ENCODE results near the gene ANKHD1. TPM values are rescaled to one million over a fixed set of nuclear protein-coding genes. Genes with fewer than 3 reads are reported as not detected.

The ANKHD1 gene
- total and polyA plus RNA-seq, 2 donors (not counting 1 experiment from before 2014, with no cell fraction given), result 45.4 to 74.5 TPM

DNA sequence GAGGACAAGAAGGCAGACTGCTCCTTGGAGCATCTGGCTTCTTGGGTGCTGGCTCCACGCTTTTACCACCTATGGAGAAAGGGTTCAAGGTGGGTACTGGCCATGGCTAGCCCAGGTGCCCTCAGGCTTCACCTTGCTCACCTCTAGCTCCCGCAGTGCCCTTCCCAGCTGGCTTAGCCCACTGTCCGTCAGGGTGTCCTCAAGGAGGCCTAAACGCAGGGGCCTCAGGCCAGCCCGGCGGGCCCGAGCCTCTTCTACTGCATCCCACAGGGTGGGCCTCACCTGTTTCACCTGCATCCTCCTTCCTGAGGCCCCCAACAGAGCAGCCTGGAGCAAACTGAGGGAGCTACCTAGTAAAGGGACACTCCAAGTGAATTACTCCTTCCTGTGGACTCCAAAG is 172.1 kb downstream of the ANKHD1 start:
- no peaks in the 10 kb centered on the region for H3K27me3 ChIP-seq (ENCODE audit: control insufficient read depth, insufficient read depth, low read length)
- no peaks in the 10 kb centered on the region for H3K79me2 ChIP-seq (ENCODE audit: control insufficient read depth, insufficient read depth, low read length)
- H3K4me3 ChIP-seq (replicated peaks in 1 of 4; ENCODE audit: control extremely low read depth in 1 of 4, insufficient read depth in 1 of 4, low read depth in 3 of 4, low read length in 4 of 4), result no peak overlapping the region
- TF ChIP-seq, protein P1, sequence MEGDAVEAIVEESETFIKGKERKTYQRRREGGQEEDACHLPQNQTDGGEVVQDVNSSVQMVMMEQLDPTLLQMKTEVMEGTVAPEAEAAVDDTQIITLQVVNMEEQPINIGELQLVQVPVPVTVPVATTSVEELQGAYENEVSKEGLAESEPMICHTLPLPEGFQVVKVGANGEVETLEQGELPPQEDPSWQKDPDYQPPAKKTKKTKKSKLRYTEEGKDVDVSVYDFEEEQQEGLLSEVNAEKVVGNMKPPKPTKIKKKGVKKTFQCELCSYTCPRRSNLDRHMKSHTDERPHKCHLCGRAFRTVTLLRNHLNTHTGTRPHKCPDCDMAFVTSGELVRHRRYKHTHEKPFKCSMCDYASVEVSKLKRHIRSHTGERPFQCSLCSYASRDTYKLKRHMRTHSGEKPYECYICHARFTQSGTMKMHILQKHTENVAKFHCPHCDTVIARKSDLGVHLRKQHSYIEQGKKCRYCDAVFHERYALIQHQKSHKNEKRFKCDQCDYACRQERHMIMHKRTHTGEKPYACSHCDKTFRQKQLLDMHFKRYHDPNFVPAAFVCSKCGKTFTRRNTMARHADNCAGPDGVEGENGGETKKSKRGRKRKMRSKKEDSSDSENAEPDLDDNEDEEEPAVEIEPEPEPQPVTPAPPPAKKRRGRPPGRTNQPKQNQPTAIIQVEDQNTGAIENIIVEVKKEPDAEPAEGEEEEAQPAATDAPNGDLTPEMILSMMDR (conservative IDR thresholded peaks at IDR 0.05 in 1 of 2, IDR thresholded peaks at IDR 0.05 in 1 of 2; ENCODE audit: low read depth in 1 of 2, low read length in 2 of 2), result no peak
- TF ChIP-seq EZH2 (IDR thresholded peaks at IDR 0.05; ENCODE audit: low read length, missing control alignments), result no peak
- no peaks in the 10 kb centered on the region for H4K20me1 ChIP-seq (ENCODE audit: control insufficient read depth, extremely low read depth, insufficient read depth, low read length)
- peaks cover 2% of the 10 kb centered on the region for H3K4me1 ChIP-seq (ENCODE audit: control insufficient read depth, extremely low read depth, insufficient read depth, low read length)
- H3K9me3 ChIP-seq (ENCODE audit: control insufficient read depth, insufficient read depth, low read depth, low read length), result no peaks in the 10 kb centered on the region
- DNase-seq (ENCODE audit: low read depth in 2 of 2), result no peak
- no peak overlapping the region for H2AFZ ChIP-seq (ENCODE audit: low read length)
- H3K9ac ChIP-seq (ENCODE audit: insufficient read depth, low read length), result no peak overlapping the region
- no peak overlapping the region for H3K4me2 ChIP-seq (ENCODE audit: extremely low read depth, insufficient read depth, low read length)
- no peak overlapping the region for H3K27ac ChIP-seq (ENCODE audit: insufficient read depth, low read length)
- H3K36me3 ChIP-seq (ENCODE audit: control insufficient read depth, insufficient read depth, low read length), result peaks cover under 1% of the 10 kb centered on the region

DNA sequence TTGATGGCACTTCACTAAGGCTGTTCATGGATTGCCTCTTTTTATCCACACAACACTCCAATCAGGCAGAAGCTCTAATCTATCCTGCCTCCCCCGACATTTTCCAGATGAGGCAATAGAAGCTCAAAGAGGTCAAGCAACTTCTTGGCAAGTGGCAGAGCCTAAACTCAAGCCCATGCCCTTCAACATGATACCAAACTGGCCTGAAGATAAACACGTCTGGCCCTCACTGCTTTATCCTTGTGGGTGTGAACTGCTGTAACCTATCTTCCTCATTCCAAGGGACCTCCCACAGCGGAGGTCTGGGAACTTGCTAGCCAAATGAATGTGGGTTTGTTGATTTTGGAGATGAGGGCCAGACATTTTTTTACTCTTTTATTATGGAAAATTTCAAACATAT is 172.5 kb downstream of the ANKHD1 start:
- Histone ChIP-seq H4K20me1 (ENCODE audit: control insufficient read depth, extremely low read depth, insufficient read depth, low read length) (no peaks in the 10 kb centered on the region), H3K27ac (ENCODE audit: insufficient read depth, low read length) (no peak overlapping the region), H3K9me3 (ENCODE audit: control insufficient read depth, insufficient read depth, low read depth, low read length) (no peaks in the 10 kb centered on the region), H3K79me2 (ENCODE audit: control insufficient read depth, insufficient read depth, low read length) (no peaks in the 10 kb centered on the region), H3K4me1 (ENCODE audit: control insufficient read depth, extremely low read depth, insufficient read depth, low read length) (no peaks in the 10 kb centered on the region), H3K36me3 (ENCODE audit: control insufficient read depth, insufficient read depth, low read length) (no peaks in the 10 kb centered on the region), H3K4me2 (ENCODE audit: extremely low read depth, insufficient read depth, low read length) (no peak overlapping the region), H3K4me3 (replicated peaks in 1 of 4; ENCODE audit: control extremely low read depth in 1 of 4, insufficient read depth in 1 of 4, low read depth in 3 of 4, low read length in 4 of 4) (no peak overlapping the region), H3K9ac (ENCODE audit: insufficient read depth, low read length) (no peak overlapping the region), H2AFZ (ENCODE audit: low read length) (no peak overlapping the region), H3K27me3 (ENCODE audit: control insufficient read depth, insufficient read depth, low read length) (no peaks in the 10 kb centered on the region)
- TF ChIP-seq, protein P1 (conservative IDR thresholded peaks at IDR 0.05 in 1 of 2, IDR thresholded peaks at IDR 0.05 in 1 of 2; ENCODE audit: low read depth in 1 of 2, low read length in 2 of 2), result no peak
- TF ChIP-seq EZH2 (IDR thresholded peaks at IDR 0.05; ENCODE audit: low read length, missing control alignments), result no peak
- peak in 1 of 2 donors; percentile 49 for DNase-seq (ENCODE audit: low read depth in 2 of 2)

DNA sequence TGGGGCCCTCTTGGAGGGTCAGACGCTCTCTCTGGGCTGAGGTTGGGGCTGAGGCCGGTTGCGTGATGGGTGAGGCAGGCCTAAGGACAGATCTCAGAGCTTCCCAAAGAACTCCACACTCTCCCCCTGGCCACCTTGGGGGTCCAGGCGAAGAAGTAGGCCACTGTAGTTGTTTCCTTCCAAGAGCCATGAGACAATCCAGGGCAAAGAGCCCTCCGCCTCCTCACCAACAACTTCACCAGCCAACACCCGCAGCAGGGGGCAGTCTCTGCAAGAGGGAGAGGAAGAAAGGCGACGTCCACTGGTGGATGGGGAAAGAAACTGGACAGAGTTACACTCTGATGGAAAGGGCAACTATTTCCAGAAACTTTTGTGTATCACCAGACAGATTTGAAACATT is 173.7 kb downstream of the ANKHD1 start:
- no peaks in the 10 kb centered on the region for H3K9me3 ChIP-seq (ENCODE audit: control insufficient read depth, insufficient read depth, low read depth, low read length)

More for the DNA sequence above, 173.7 kb downstream of the ANKHD1 start:
- Histone ChIP-seq H3K27ac (ENCODE audit: insufficient read depth, low read length) (no peak overlapping the region), H3K4me2 (ENCODE audit: extremely low read depth, insufficient read depth, low read length) (no peak overlapping the region), H3K79me2 (ENCODE audit: control insufficient read depth, insufficient read depth, low read length) (no peaks in the 10 kb centered on the region), H3K27me3 (ENCODE audit: control insufficient read depth, insufficient read depth, low read length) (no peaks in the 10 kb centered on the region), H3K36me3 (ENCODE audit: control insufficient read depth, insufficient read depth, low read length) (no peaks in the 10 kb centered on the region), H3K4me3 (replicated peaks in 1 of 4; ENCODE audit: control extremely low read depth in 1 of 4, insufficient read depth in 1 of 4, low read depth in 3 of 4, low read length in 4 of 4) (no peak overlapping the region), H3K9ac (ENCODE audit: insufficient read depth, low read length) (no peak overlapping the region), H4K20me1 (ENCODE audit: control insufficient read depth, extremely low read depth, insufficient read depth, low read length) (no peaks in the 10 kb centered on the region), H3K4me1 (ENCODE audit: control insufficient read depth, extremely low read depth, insufficient read depth, low read length) (no peaks in the 10 kb centered on the region), H2AFZ (ENCODE audit: low read length) (no peak overlapping the region)
- TF ChIP-seq EZH2 (IDR thresholded peaks at IDR 0.05; ENCODE audit: low read length, missing control alignments), result no peak
- TF ChIP-seq, protein P1 (conservative IDR thresholded peaks at IDR 0.05 in 1 of 2, IDR thresholded peaks at IDR 0.05 in 1 of 2; ENCODE audit: low read depth in 1 of 2, low read length in 2 of 2), result peak; percentile 45 to 51
- peak; percentile 22 to 52 for DNase-seq (ENCODE audit: low read depth in 2 of 2)

Measured in fibroblast of lung (primary cell).